Measurements from ENCODE around the gene AMPD2.

AMPD2 gene

GRCh38 chr1:109631513-109632505, 12.2 kb downstream of the AMPD2 start:
- DNase-seq, result no peak

GRCh38 chr1:109632671-109633346, 13.2 kb downstream of the AMPD2 start:
- DNase-seq, result no peak

- DNase-seq, result no peak
Measured at GRCh38 chr1:109634292-109634691, 14.7 kb downstream of the AMPD2 start.

- DNase-seq, result no peak
Measured at GRCh38 chr1:109634771-109635750, 15.4 kb downstream of the AMPD2 start.

DNA sequence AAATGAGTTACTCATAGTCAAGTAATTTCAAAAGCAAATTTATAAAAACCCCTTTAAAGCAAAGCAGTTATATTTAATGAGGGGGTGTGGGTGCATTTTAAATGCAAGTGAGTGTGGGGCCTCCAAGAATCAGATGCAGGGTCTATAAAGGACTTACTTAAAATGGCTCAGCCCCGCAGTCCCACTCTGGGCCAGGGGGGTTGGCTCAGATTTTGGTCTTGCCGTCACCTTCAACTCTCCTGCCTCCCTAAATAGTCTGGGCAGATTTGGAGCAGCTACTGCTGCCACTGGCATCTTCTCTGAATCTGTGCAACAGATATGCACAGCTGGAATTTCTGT, 16.2 kb downstream of the AMPD2 start:
- DNase-seq, result no peak

- DNase-seq, result no peak
Measured at GRCh38 chr1:109636201-109636952, 16.7 kb downstream of the AMPD2 start.

DNA sequence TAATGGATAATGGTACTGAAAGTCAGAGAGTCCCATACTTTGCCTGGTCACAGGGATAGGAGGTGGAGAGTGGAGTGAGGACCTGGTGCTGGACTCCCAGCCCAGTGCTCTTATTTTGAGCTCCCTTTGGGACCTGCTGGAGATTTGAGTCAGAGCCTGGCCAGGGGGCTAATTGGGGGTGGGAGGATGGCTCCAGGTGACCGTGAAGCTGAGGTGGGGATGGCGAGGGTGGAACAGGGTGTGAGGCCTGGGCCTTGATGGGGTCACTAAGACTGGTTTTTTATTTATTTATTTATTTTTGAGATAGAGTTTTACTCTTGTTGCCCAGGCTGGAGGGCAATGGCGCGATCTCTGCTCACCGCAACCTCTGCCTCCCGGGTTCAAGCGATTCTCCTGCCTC, 17.8 kb downstream of the AMPD2 start:
- no peak for DNase-seq

DNA sequence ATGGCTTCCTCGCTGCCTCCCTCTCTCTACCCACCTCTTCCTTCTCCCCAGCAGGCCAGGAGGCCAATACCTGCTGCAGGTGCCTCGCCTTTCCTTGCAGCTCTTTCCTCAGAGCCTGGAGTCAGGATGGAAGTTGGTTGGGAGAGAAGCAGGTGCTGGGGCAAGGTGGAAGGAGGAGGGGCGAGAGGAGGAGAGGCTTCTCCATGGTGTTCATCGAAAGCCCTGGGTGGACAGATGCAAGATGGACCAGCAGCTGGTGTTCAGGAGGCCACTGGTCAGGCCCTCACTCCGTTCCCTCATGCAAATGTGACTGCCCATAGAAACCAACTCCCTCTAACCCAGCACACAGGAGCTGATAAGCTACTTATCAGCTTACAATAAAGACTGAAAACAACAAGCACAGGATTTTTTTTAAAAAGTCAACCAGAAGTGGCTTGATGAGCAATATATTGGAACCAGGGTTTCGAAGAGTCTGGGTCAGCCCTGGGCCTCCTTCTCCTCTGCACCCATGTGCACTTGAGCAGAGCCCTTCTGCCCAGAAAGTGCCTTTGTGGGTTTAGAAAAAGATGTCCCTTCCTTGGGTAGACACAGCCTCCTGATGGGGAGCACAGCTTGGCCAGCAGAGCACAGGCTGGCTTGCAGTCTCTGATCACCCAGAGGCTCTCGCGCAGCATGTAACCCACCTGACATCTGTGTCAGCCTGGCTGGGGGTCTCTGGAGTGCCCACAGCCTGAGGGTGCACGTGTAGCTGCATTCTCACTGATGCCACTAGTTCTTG, 19.6 kb downstream of the AMPD2 start:
- DNase-seq, result no peak

DNA sequence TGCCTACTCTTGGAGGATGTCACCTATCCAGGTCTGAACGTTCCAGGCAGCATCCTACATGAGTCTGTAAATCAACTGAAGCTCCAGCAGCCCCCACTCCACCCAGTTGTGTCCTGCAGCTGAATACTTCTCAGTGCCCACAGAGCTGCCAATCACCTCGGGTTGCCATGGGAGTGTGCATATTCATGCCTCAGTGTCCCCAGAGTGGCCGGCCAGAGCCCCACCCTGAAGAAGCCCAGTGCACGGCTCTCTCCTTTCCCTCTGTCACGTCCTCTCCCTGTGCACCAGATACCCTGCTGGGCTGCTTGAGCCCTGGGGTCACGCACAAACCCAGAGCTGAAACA, 20.2 kb downstream of the AMPD2 start:
- DNase-seq, result no peak

DNA sequence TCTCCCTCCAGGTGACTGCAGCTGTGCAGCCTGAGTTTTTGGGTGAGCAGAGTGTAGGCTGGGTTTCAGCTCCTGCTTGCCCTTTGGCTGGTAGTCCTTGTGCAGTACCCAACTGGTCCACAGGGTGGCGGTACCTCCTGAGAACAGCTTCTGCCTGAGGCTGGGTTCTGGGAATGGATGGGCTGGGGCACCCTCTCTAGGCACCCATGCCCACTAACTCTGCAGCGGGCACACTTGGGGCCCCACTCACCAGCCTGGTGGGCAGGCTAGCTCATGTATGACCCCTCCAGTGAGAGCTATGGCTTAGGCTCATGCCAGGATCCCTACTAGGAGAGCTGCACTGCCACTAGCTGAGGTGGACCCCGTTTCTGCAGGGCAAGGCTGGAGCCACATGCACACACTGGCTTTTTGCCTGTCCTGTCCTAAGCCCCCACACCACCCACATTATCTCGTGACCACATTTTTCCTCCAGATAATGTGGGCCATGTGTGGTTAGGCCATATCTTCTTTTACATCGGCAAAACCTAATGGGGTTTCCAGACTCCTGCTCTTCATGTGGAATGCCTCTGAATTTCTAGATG, 20.7 kb downstream of the AMPD2 start:
- DNase-seq, result peak; percentile 83

- no peak for DNase-seq
Measured at GRCh38 chr1:109641078-109641740, 21.6 kb downstream of the AMPD2 start.

DNA sequence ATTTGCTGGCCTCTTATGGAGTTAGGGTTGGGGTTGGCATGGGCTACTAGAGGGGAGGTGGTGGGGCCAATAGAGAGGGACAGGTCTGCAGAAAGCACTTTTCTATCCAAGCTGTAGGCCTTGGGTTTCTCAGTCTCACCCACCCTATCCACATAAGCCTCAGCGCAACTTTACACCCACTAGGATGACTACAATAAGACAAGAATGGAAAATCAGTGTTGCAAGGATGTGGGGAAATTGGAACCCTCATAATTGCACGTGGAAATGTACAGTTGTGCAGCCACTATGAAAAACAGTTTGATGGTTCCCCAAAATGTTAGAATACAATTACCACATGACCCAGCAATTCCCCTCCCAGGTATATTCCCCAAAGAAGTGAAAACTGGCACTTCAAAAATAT, 22.2 kb downstream of the AMPD2 start:
- no peak for DNase-seq

DNA sequence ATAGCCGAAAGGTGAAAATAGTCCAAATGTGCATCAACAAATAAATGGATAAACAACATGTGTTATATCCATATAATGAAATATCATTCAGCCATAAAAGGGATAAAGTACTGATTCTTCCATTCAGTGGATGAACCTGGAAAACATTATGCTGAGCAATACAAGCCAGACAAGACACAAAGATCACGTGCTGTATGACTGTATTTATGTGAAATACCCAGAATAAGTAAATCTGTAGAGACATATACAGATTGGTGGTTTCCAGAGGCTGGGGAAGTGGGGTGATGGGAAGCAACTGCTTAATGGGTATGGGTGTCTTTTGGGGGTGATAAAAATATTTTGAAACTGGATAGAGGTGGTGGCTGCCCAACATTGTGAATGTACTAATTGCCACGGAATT, 23.0 kb downstream of the AMPD2 start:
- DNase-seq, result no peak

GRCh38 chr1:109643385-109644230, 24.0 kb downstream of the AMPD2 start:
- peak; percentile 83 for DNase-seq

DNA sequence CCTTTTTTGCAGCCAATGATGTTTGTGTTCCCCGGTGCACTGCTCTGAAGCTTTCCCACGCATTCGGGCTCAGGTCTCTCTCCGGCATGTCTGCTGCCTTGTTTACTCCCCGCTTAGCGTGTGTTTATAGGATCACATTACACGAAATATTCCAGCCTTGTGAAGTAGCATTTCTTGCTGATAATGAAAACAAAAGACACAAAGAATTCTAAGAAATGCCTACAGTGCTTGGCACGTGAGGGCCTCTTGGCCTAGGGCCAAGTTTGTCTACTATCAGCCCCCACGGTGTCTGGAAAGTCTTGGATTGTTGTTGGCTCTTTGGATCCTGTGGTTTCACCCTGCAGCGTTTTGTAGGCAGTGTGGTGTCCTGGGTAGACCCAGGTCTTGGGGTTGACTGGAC, 25.0 kb downstream of the AMPD2 start:
- no peak for DNase-seq

- DNase-seq, result no peak
Measured at GRCh38 chr1:109649491-109649914, 29.9 kb downstream of the AMPD2 start.

DNA sequence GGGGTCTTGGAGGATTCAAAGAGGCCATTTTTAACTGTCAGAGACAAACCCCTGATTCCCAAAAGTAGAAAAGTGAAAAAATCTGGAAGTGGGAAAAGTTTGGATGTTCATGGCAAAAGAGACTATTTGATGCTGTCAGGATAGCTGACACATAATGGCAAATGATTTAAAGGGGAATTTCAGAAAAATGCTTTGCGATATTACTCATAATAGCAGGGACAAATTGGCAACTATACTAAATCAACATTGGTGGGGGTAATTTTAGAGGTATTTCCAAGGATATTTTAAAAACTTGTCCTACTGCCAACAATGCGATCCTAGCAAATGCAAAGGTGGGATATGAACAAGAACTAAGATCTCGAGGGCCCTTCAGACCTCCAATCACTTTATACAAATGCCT, 31.0 kb downstream of the AMPD2 start:
- DNase-seq, result no peak

DNA sequence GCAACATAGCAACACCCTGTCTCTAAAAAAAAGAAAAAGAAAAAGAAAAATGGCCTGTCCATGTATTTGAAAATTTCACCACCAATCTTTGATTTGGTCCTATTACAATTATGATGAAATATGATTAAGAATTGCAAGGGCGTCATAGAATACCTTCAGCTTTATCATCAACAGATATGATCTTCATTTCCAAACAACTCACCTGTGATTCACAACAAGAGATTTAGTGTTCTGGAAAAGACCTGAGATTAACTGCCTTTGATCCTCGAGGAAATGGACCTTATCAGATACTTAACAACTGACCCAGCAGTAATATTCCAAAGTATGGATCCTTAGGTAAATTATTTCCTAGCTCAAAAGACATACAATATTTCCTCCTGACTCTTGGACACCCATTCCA, 32.8 kb downstream of the AMPD2 start:
- no peak for DNase-seq

DNA sequence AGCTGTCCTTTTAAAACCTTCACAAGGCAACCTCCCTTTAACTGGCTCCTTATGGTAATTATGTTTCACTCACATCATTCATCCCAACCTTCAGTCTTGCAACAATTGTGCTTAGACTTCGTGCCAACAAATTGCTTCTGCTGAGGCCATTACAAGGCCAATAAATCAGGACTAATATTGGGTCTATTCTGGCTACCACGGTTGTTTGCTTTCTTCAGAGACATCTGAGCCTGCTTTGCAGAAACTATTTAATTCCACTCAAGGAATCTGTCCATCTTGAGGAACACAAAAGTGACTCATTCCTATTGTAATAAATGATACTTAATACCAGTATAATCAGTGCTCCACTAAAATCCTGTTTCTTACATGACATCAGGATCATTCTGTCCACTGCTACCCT, 33.7 kb downstream of the AMPD2 start:
- DNase-seq, result no peak

GRCh38 chr1:109654519-109654918, 34.9 kb downstream of the AMPD2 start:
- no peak for DNase-seq

Measured in CD4-positive, alpha-beta T cell treated with Interleukin-4 for 4 hours (primary cell).